Parathyroid adenoma (tissue), 2 donors: ENCODE measurements around the gene MGA.

ENCODE experiments used
- H2AFZ ChIP-seq: fragments of 300-600 bp; sonication (generic); one replicate; pipeline ENCODE4 v1.7.0; 2017; ENCODE audit warnings: antibody characterized with exemption, mild to moderate bottlenecking
- H3K27ac ChIP-seq: fragments of 300-600 bp; sonication (generic); one replicate; pipeline ENCODE4 v1.7.0; 2017
- H3K27me3 ChIP-seq: fragments of 300-600 bp; sonication (generic); one replicate; pipeline ENCODE4 v1.7.0; 2017; ENCODE audit warnings: low read length; ENCODE audit not compliant: control insufficient read depth, insufficient read depth
- H3K36me3 ChIP-seq: fragments of 300-600 bp; sonication (generic); one replicate; pipeline ENCODE4 v1.7.0; 2017; ENCODE audit warnings: low read length; ENCODE audit not compliant: control insufficient read depth, insufficient read depth
- H3K4me1 ChIP-seq: fragments of 300-600 bp; sonication (generic); one replicate; pipeline ENCODE4 v1.7.0; 2017; ENCODE audit warnings: control low read depth
- H3K4me2 ChIP-seq: fragments of 300-600 bp; sonication (generic); one replicate; pipeline ENCODE4 v1.7.0; 2017; ENCODE audit warnings: low read length
- H3K4me3 ChIP-seq: fragments of 300-600 bp; sonication (generic); one replicate; pipeline ENCODE4 v1.7.0; 2017; ENCODE audit warnings: low read depth, low read length
- H3K79me2 ChIP-seq: fragments of 300-600 bp; sonication (generic); one replicate; pipeline ENCODE4 v1.7.0; 2017; ENCODE audit warnings: control low read depth
- H3K9ac ChIP-seq: fragments of 300-600 bp; sonication (generic); one replicate; pipeline ENCODE4 v1.7.0; 2017; ENCODE audit warnings: mild to moderate bottlenecking
- H3K9me3 ChIP-seq: fragments of 300-600 bp; sonication (generic); one replicate; pipeline ENCODE4 v1.7.0; 2017; ENCODE audit warnings: low read length; ENCODE audit not compliant: control insufficient read depth
- CTCF ChIP-seq: fragments of 300-600 bp; sonication (generic); IDR thresholded peaks from one replicate; pipeline ENCODE4 v1.7.0; 2017; ENCODE audit warnings: antibody characterized with exemption, mild to moderate bottlenecking
- donor health status: primary hyperparathyroidism.

Gene MGA

DNA sequence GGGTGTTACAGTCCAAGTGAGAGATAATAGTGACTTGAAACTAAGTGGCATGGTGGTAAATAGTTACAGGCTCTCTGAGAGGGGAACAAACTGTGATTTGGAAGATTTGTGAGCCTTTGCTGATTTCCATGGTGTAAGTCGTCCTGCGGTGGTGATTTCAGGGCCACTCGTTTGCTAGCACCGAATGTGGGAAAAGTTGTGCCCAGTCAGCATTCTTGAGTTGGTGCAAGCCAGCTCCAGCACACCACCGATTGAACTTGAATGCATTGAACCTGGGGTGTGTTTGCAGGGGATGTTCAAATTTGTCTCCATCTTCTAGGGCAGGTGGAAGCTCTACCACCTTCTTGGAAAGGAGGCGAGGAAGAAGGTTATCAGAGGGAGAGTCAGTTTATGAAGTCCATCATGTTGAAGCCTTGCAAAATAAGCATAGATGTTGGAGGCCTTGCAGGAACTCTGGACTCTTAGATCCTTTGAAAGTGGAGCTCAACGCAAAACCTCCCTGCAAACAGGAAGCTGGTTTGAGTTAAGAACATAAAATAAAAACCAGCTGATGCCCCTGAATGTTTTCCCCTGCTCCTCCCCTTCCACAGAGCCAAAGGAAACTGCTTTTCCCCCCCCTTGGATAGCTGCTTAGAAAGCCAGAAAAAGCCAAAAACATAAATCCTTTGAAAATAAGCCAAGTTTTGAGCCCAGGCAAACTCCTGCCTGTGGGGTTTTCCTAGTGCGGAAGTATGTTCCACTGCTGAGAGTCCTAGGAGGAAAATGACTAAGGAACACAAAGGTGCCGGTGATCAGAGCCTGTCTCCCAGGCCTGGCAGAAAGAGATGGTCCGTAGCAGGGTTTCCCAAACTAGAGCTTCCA is 136.0 kb downstream of the MGA start:
- no peak overlapping the region for H3K27ac ChIP-seq
- no peak for TF ChIP-seq CTCF

DNA sequence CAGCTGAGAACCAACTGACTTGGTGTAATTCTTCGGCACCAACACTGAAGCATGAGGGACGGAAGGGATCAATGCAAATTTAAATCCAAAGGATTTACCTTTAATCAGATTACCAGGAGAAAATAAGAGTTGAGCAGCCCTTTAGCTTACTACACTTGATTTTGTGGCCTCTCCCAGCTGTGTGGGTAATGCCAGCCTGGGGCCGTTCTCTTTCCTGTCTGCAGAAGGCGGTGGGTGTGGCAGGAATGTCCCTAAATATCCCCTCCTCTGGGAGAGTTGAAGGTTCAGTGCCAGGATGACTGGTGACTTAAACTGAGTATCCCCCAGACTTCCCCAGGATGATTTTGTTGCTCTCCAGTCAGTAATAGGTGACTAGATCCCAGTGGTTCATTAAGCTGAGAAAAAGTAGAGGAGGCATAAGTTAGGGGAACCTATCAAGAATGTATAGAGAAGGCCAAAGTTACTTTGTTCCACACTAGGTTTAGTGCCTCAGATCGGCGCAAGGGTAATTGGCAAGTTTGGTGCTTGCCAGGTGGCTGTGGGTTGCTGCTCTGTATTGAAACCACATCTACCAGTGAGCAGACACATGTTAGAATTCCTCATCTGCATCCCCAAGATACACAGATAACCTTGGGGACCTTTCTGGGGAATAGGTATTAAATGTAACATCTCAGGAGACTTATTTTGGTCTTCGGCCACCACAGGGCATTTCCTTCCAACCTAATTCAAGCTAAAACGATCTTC is 137.2 kb downstream of the MGA start:
- H3K79me2 ChIP-seq = no peaks in the 10 kb centered on the region
- H3K27me3 ChIP-seq = no peaks in the 10 kb centered on the region
- no peaks in the 10 kb centered on the region for H3K9me3 ChIP-seq
- no peak for TF ChIP-seq CTCF
- no peak overlapping the region for H2AFZ ChIP-seq
- H3K27ac ChIP-seq = no peak overlapping the region
- no peaks in the 10 kb centered on the region for H3K36me3 ChIP-seq
- no peak overlapping the region for H3K4me2 ChIP-seq
- no peak overlapping the region for H3K9ac ChIP-seq
- no peaks in the 10 kb centered on the region for H3K4me1 ChIP-seq
- H3K4me3 ChIP-seq = no peak overlapping the region

More for the DNA sequence above, 136.0 kb downstream of the MGA start:
- H3K9me3 ChIP-seq = no peaks in the 10 kb centered on the region
- no peak overlapping the region for H3K4me2 ChIP-seq
- no peaks in the 10 kb centered on the region for H3K4me1 ChIP-seq
- no peaks in the 10 kb centered on the region for H3K36me3 ChIP-seq
- no peaks in the 10 kb centered on the region for H3K79me2 ChIP-seq
- no peak overlapping the region for H2AFZ ChIP-seq
- no peaks in the 10 kb centered on the region for H3K27me3 ChIP-seq
- H3K4me3 ChIP-seq = no peak overlapping the region
- no peak overlapping the region for H3K9ac ChIP-seq

- no peak for TF ChIP-seq CTCF
- H3K4me2 ChIP-seq = no peak overlapping the region
- no peak overlapping the region for H3K4me3 ChIP-seq
- H3K9me3 ChIP-seq = no peaks in the 10 kb centered on the region
- no peaks in the 10 kb centered on the region for H3K79me2 ChIP-seq
- no peak overlapping the region for H2AFZ ChIP-seq
- H3K36me3 ChIP-seq = no peaks in the 10 kb centered on the region
- H3K27me3 ChIP-seq = no peaks in the 10 kb centered on the region
- H3K4me1 ChIP-seq = no peaks in the 10 kb centered on the region
- H3K27ac ChIP-seq = no peak overlapping the region
- no peak overlapping the region for H3K9ac ChIP-seq
Observed at GRCh38 chr15:41798607-41799487, 138.6 kb downstream of the MGA start.

DNA sequence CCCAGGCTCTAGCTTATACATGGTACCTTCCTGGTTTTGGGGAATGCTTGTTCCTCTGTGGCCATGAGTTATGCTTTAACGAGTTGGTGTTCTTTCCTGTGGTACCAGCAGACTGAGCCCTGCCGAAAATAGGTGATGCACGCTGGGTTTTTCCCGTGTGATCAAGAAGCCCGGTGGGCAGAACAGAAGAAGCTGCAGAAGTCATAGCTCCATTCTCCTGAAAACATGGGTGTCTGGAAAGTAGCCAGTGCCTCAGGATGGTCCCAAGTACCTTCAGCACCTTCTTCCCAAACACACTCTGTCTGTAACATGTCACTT is 139.2 kb downstream of the MGA start:
- Histone ChIP-seq H3K4me3 (no peak overlapping the region), H3K27ac (no peak overlapping the region), H3K9ac (no peak overlapping the region), H3K9me3 (no peaks in the 10 kb centered on the region), H3K4me2 (no peak overlapping the region), H2AFZ (no peak overlapping the region), H3K36me3 (no peaks in the 10 kb centered on the region), H3K4me1 (no peaks in the 10 kb centered on the region), H3K27me3 (no peaks in the 10 kb centered on the region), H3K79me2 (no peaks in the 10 kb centered on the region)
- TF ChIP-seq CTCF = no peak
